Measurements from ENCODE around the gene ABCC8.

Gene ABCC8

DNA sequence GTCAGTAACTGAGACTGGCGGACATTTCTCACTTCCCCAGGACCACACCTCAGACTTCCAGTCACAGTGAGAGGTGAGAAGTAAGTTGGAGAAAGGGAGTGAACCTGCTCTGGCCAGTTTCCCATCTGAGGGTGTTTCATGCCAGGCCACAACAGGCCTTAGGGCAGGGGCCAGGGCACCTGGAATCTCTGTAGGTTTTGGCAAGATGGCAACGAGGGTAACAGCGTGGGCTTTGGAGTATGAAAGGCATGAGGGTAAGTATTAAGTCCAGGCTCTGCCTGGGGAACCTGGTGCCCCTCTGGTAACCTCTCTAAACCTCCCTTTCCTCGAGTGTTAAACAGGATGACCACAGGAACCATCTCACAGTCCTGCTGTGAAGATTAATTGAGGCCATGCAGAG lies 28.5 kb upstream of the ABCC8 start:
- no peak for DNase-seq (ENCODE audit: low spot score)

DNA sequence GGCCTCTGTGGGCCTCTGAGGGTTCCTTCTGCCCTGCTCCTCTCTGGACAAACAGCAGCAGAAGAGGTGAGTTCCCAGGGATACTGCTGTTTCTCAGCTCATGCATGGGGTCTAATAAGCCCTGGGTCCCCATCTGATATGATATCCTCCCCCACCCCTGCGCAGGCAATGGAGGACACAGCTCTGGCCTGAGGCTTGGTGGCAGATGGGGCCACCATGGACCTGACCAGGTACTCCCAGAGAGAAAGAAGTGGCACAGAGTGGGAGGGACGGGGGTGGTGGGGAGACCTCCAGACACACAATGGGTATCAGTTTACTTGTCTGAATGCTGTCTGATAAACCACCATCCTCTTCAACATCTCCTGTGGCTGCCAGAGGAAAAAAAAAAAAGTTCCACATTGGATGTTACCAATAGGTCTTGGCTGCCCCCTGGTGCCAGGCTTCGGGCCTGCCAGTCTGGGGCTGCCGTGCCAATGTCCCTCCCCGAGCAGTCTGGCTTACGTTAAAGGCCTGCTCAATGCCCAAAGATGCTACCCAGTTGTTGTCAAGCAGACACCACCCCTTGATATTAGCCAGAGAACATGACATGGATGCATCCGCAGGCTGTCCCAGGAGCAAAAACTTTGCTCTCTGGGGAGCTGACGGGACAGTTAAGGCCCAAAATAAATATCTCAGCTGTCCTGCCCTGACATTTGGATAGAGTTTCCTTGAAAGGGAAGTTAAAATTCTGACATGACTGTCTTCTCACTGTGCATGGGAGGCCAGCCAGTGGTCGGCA lies 27.9 kb upstream of the ABCC8 start:
- DNase-seq (ENCODE audit: low spot score): peak; percentile 84

GRCh38 chr11:17502630-17503029 lies 26.0 kb upstream of the ABCC8 start:
- no peak for DNase-seq (ENCODE audit: low spot score)

DNA sequence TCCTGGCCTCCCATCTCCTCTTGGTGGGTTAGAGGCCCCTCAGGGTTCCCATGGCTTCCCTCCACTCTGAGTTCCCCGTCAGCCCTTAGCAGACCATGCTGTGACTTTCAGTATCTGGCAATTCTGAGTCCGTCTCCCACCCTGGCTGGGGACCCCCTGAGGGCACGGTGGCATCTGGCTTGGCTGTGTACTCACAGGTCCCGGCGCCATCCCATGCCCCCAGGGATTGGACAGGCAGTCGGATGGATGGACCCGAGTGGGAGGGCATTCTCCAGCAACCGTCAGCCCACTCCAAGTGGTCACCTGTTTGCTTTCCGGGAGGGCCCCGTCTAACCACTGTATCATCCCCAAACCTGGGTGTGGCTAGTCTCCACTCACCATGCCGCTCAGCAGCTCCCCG lies 24.0 kb upstream of the ABCC8 start:
- DNase-seq (ENCODE audit: low spot score): no peak

- no peak for DNase-seq (ENCODE audit: low spot score)
Measured at GRCh38 chr11:17498475-17498874, 21.8 kb upstream of the ABCC8 start.

DNA sequence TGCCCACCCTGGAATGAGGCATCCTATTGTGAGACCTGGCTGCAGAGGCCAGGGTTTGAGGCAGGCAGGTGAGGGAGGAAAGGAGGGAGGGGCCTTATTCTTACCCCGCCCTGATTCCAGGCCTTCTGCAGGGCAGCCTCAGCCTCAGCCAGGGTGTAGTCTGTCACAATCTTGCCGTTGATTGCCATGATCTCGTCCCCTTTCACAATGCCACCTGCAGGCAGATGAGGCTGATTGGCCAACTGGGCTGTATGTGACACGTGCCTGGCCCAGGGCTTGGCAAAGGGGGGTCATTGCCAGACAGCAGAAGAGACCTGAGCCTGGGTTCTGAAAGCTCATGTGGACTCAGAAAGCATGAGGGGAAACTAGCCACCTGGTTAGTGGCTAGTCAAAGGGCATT lies 21.4 kb upstream of the ABCC8 start:
- DNase-seq (ENCODE audit: low spot score): no peak

- DNase-seq (ENCODE audit: low spot score): no peak
Measured at GRCh38 chr11:17496406-17496805, 19.8 kb upstream of the ABCC8 start.

GRCh38 chr11:17494019-17494418 lies 17.4 kb upstream of the ABCC8 start:
- DNase-seq (ENCODE audit: low spot score): no peak

GRCh38 chr11:17490938-17491337 lies 14.3 kb upstream of the ABCC8 start:
- no peak for DNase-seq (ENCODE audit: low spot score)

DNA sequence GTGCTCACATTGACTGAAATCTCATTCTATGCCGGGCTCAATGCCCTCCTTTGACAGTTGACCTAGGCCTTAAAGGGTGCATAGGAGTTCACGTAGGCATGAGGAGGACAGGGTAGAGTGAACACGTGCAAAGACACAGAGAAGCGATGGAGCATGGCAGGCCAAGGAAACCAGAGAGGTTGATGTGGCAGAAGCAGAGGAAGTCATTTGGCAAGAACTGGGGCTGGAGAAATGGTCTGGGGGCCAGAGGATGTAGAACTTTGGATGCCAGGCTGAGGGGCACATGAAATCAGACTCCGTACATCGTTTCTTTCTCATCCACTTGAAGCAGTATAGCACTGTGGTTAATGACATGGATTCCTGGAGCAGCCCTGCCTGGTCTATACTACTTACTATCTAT lies 13.6 kb upstream of the ABCC8 start:
- DNase-seq (ENCODE audit: low spot score): no peak

DNA sequence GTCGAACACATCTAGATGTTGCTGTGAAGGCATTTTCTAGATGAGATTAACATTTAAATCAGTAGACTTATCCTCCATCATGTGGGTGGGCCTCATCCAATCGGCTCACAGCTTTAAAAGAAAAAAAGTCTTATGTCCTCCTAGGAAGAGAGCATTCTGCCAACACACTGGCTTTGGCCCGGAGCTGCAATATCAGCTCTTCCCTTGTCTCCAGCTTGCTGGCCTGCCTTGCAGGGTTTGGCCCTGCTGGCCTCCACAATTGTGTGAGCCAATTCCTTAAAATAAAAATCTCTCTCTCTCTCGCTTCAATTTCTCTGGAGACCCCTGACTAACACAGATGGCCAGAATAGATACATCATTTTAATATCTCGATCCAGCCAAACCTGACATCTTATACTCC lies 13.1 kb upstream of the ABCC8 start:
- no peak for DNase-seq (ENCODE audit: low spot score)

DNA sequence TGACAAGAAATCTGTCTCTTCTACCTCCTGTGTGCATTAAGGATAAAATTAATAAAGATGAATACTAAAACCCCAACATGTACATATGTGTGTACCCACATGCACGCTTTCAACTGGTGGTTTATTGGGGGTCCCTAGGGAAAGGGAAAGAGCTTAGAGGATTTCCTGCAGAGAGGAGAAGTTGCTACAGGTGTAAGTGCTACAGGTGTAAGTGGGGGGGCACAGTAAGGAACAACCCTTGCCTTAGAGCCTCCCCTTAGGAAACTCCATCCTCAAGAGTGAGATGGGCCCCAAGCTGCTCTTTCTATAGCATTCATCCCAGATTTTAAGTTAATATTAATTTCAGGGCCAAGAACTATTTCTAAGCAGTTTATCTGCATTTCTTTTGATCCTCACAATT lies 11.9 kb upstream of the ABCC8 start:
- DNase-seq (ENCODE audit: low spot score): no peak

DNA sequence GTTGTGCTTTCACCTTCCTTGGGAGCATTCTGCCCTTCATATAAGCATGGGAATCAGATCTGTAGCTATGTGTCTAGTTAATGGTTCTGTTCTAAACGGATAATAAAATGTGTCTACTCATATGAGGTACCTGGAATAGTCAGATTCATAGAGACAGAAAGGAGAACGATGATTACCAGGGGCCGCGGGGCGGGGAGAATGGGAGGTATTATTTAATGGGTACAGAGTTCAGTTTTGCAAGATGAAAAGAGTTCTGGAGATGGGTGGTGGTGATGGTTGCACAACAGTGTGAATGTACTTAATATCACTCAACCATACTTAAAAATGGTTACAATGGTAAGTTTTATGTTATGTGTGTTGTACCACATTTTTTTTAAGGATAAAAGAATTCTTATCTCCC lies 10.0 kb upstream of the ABCC8 start:
- no peak for DNase-seq (ENCODE audit: low spot score)

GRCh38 chr11:17483505-17483904 lies 6.9 kb upstream of the ABCC8 start:
- no peak for DNase-seq (ENCODE audit: low spot score)

DNA sequence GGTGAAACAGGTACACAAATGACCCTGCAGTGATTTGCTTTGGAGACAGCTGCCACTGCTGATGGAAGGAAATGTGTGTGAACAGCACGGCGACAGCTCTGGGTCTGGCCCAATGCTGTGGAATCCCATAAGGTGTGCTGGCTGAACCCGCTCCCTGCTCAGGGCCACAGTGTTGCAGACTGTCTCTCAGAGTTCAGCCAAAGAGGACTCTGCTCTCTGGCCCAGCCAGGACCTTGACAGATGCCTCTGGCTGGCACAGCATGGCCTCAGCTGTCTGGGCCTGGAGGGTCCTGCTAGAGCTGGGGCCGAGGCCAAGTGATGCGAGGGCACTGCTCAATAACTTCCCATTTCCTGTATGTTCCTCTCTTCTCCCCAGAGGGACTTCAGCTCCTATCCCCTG lies 5.3 kb upstream of the ABCC8 start:
- DNase-seq (ENCODE audit: low spot score): no peak

DNA sequence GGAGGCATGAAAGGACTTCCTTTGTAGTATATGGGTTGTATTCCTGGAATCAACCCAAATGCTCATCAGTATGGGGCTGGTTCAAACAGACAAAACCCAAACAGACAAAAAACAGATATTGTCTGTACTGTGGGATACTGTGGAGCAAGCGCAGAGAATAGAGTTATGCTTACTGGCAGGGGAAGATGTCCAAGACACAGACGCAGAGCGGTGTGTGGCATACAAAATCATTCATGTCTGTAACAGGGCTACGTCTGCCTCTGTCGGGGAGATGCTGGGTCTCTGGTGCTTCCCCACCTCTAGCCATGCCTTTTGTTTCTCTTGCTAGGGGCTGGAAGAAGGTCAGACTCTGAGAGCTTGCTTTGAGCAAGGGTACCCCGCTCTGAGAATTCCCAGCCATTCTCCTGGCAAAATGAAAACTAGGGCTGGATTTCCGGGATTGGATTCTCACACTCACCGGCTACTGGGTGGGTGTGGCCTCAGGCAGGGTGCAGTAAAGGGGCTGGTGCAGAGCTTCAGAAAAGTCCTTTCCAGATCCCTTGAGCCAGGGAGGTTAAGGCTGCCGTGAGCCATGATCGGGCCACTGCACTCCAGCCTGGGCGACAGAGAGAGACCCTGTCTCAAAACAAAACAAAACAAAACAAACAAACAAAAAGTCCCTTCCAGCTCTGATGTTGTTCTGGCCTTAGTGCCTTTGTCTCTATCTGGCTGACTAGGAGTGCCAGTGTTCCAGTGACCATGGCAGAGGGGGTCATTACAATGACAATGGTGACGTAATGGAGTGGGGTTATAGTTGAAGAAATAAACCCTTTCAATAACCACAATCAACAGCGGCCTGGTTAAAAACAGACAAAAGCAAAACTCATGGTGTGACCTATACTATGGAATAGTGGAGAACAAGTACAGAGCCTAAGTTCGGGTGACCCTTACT lies 2.9 kb upstream of the ABCC8 start:
- DNase-seq (ENCODE audit: low spot score): peak; percentile 38

DNA sequence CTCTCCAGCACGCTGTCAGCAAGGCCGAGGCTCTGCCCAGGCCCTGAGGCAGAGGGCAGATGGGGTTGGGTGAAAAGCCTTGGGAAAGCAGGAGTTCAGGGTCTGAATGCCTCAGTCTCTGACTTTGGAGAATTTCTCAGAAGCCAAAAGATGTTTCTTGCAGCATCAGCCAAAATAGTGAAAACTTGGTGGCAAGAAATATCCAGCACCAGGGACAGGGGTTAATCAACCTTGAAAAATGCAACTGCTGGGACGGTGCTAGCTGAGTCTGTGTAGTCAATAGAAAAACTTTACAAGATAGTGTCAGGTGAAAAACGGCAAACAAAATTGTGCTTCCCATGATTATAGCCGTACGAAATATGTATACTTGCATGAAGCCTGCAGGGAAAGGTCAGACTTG lies 1.4 kb upstream of the ABCC8 start:
- no peak for DNase-seq (ENCODE audit: low spot score)

- DNase-seq (ENCODE audit: low spot score): no peak
Measured at GRCh38 chr11:17477361-17477760, 716 bp upstream of the ABCC8 start.

GRCh38 chr11:17477084-17477333 lies 364 bp upstream of the ABCC8 start:
- no peak for DNase-seq (ENCODE audit: low spot score)

- no peak for DNase-seq (ENCODE audit: low spot score)
Measured at GRCh38 chr11:17475666-17476316, 854 bp downstream of the ABCC8 start.

- DNase-seq (ENCODE audit: low spot score): no peak
Measured at GRCh38 chr11:17473071-17473744, 3.4 kb downstream of the ABCC8 start.

- DNase-seq (ENCODE audit: low spot score): no peak
Measured at GRCh38 chr11:17472467-17472866, 4.2 kb downstream of the ABCC8 start.

DNA sequence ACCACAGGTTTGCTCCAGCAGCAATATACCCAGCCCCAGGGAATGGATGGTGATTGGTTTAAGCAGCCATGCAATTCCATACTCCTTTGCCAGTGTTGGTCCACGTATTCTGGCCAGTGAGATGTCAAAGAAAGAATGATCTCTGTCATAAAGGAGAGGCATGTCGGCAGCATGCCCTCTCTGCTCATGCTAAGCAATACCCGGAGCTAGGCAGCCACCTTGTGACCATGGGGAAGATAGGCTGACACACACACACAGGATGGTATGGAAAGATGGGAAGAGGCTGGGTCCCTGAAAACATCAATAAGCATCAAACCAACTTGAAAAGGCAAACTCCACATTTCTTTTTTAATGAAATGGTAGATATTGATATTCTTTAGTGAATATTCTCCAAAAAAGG lies 5.1 kb downstream of the ABCC8 start:
- DNase-seq (ENCODE audit: low spot score): no peak

Data from pons (tissue), 1 donor.